GM13977 (cell line): Measurements from ENCODE around the gene HDGFL2.

Experiments used
- DNase-seq: peaks from one replicate; pipeline ENCODE4 v3.0.0; 2012; ENCODE audit warnings: low spot score
- in situ Hi-C: fragments of 300-500 bp; cut with MboI; formaldehyde crosslinking; loops from one replicate; pipeline ENCODE4 v1.12.0; 2022; ENCODE audit warnings: low sequenced_read_pairs, low pct_unique_long_range_greater_than_20kb, mixed read lengths, inconsistent platforms; ENCODE audit not compliant: unreplicated experiment
- TF ChIP-seq, protein P1 (sequence below): IDR thresholded peaks from 2 replicates; pipeline ENCODE4 v1.5.1; 2012; ENCODE audit warnings: mild to moderate bottlenecking, control low read depth; ENCODE audit not compliant: insufficient read depth; ENCODE audit errors: extremely low read depth, missing control alignments

Gene HDGFL2

DNA sequence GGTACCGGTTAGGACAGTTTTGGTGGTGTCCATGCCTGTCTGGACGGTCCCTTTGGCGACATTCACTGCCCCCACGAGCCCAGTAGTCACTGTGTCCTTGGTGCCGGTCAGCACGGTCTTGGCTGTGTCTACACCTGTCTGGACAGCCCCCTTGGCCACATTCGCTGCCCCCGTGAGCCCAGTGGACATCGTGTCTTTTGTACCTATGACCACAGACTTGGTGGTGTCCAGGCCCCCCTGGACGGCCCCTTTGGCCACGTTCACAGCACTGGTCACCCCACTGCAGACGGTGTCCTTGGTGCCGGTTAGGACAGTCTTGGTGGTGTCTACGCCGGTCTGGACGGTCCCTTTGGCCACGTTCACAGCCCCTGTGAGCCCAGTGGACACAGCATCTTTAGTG, 40.0 kb downstream of the HDGFL2 start:
- in situ Hi-C loops, result no loop called here
- TF ChIP-seq, protein P1, sequence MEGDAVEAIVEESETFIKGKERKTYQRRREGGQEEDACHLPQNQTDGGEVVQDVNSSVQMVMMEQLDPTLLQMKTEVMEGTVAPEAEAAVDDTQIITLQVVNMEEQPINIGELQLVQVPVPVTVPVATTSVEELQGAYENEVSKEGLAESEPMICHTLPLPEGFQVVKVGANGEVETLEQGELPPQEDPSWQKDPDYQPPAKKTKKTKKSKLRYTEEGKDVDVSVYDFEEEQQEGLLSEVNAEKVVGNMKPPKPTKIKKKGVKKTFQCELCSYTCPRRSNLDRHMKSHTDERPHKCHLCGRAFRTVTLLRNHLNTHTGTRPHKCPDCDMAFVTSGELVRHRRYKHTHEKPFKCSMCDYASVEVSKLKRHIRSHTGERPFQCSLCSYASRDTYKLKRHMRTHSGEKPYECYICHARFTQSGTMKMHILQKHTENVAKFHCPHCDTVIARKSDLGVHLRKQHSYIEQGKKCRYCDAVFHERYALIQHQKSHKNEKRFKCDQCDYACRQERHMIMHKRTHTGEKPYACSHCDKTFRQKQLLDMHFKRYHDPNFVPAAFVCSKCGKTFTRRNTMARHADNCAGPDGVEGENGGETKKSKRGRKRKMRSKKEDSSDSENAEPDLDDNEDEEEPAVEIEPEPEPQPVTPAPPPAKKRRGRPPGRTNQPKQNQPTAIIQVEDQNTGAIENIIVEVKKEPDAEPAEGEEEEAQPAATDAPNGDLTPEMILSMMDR, result no peak
- DNase-seq, result no peak

DNA sequence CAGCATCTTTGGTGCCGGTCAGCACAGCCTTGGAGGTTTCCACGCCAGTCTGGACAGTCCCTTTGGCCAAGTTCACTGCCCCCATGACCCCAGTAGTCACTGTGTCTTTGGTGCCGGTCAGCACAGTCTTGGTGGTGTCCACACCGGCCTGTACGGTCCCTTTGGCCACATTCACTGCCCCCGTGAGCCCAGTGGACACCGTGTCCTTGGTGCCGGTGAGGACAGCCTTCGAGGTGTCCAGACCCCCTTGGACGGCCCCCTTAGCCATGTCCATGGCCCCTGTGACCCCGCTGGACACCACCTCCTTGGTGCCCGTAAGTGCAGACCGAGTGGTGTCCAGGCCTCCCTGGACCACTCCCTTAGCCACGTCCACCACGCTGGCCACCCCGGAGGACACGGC, 41.2 kb downstream of the HDGFL2 start:
- TF ChIP-seq, protein P1, result no peak
- in situ Hi-C loops, result no loop called here
- no peak for DNase-seq

DNA sequence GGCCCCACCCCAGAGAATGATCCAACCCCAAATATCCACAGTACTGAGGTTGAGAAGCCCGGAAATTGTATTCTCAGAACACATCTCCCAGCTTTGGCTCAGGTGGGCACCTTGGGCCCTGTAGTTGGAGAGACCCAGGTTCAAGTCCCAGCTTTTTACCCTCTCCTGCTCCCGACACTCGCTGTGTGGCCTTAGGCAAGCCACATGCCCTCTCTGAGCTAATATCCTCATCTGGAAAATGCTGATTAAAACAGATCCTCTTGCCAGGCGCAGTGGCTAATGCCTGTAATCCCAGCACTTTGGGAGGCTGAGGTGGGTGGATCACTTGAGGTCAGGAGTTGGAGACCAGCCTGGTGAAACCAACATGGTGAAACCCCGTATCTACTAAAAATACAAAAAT, 43.6 kb downstream of the HDGFL2 start:
- in situ Hi-C loops, result no loop called here
- DNase-seq, result no peak
- TF ChIP-seq, protein P1, result no peak

DNA sequence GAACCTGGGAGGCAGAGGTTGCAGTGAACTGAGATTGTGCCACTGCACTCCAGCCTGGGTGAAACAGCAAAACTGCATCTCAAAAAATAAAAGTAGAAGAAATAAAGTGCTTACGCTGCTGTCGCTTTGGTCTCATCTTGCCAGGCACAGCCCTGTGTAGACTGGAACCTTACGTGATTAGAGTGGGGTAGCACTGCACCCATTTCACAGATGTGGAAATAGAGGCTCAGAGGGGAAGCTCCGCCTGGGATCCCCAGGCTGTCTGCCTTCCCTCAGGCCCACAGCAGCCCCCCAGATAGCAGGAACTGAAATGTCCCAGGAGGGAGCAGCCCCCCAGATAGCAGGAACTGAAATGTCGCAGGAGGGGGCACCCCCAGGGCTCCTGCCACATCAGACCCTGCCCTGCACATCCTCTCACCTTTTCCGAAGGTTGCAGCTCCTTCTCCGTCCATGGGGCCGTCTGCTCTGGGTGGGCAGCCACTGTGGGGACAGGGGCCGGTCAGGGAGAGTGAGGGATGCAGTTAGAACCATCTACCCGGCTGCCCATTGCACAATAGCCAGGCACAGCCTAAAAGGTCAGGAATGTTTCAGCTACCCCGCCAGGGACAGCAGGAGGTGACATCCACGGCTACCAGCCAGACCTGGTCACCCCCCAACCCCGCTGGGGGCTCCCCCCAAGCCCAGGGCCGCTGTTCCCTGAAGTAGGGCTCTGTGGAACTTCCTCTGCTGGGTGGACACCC, 44.3 kb downstream of the HDGFL2 start:
- DNase-seq, result no peak
- in situ Hi-C loops, result no loop called here
- TF ChIP-seq, protein P1, result no peak

DNA sequence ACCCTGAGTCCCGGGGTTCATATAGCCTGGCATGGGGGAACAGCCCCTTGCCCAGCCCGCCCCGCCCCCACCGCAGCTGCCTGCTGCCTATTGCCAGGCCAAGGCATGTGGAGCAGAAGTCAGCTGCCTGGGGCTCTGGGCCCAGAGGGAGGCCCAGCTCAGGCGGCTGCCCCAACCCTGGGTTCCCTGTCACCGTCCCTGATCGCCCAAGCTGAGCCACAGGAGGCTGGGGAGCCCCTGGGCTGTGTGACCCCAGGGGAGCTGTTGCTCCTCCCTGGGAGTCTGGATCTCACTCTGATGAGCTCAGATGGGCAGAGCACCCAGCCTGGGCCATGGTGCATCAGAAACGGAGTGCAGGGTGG, 44.8 kb downstream of the HDGFL2 start:
- no peak for DNase-seq
- TF ChIP-seq, protein P1, result no peak
- in situ Hi-C loops, result no loop called here

DNA sequence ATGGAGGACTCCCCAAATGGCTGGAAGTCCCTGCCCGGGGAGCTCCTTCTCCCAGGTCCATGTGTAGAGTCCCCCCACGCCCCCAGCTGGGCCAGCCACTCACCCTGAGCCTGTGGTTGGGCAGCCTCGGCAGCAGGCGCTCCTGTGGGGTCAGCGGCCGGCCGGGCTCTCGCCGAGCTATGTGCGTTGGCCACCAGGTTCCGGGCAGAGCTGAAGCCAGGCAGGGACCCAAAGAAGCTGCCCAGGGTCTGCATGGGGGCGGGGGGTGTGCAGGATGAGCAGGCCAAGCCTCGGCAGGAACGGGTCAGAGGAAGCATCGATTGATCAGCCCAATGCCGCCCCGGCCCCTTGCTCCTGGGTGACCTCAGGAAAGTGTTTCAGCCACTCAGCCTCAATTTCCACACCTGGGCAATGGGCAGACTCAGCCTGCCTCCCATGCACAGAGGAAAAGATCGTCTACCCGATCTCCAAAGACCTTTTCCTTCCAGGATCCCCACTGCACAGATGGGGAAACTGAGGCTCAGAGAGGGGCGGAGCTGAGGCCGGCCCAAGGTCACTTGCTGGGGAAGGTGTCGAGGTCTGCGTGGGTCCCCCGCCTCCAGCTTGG, 45.5 kb downstream of the HDGFL2 start:
- in situ Hi-C loops, result no loop called here
- DNase-seq, result no peak
- TF ChIP-seq, protein P1, result no peak
